Muscle of arm (tissue), 12 donors: ENCODE data around the gene HAAO. TPM values are rescaled to one million over a fixed set of nuclear protein-coding genes. Genes with fewer than 3 reads are reported as not detected.

Experiments used
- DNase-seq: peaks from one replicate; pipeline ENCODE4 v3.0.0-alpha.2; 2013
- polyA plus RNA-seq, 12 donors: library from polyadenylated mRNA; unstranded; fragments of 120-200 nt; gene quantifications; one replicate each; pipeline ENCODE4 v1.2.1, GENCODE V29; 2013; ENCODE audit not compliant: insufficient read length in 12 of 12

The HAAO gene
- polyA plus RNA-seq, 12 donors: 12.6 to 45.3 (median 18.3) TPM; not detected in 1

GRCh38 chr2:42819160-42819559, 26.8 kb upstream of the HAAO start:
- no peak for DNase-seq

GRCh38 chr2:42815726-42816125, 23.3 kb upstream of the HAAO start:
- DNase-seq: no peak

GRCh38 chr2:42813763-42814162, 21.4 kb upstream of the HAAO start:
- no peak for DNase-seq

GRCh38 chr2:42812899-42813479, 20.6 kb upstream of the HAAO start:
- no peak for DNase-seq

GRCh38 chr2:42810971-42811811, 18.8 kb upstream of the HAAO start:
- peak; percentile 73 for DNase-seq

GRCh38 chr2:42810121-42810970, 18.0 kb upstream of the HAAO start:
- peak; percentile 97 for DNase-seq

GRCh38 chr2:42809819-42810120, 17.4 kb upstream of the HAAO start:
- peak; percentile 84 for DNase-seq

- no peak for DNase-seq
Observed at GRCh38 chr2:42809131-42809818, 16.9 kb upstream of the HAAO start.

- no peak for DNase-seq
Observed at GRCh38 chr2:42808301-42808700, 15.9 kb upstream of the HAAO start.

GRCh38 chr2:42806786-42807185, 14.4 kb upstream of the HAAO start:
- no peak for DNase-seq

GRCh38 chr2:42804891-42805290, 12.5 kb upstream of the HAAO start:
- DNase-seq: no peak

GRCh38 chr2:42804338-42804737, 12.0 kb upstream of the HAAO start:
- DNase-seq: no peak

- no peak for DNase-seq
Observed at GRCh38 chr2:42802150-42802549, 9.8 kb upstream of the HAAO start.

GRCh38 chr2:42801381-42801780, 9.0 kb upstream of the HAAO start:
- DNase-seq: no peak

GRCh38 chr2:42800981-42801380, 8.6 kb upstream of the HAAO start:
- no peak for DNase-seq

- DNase-seq: no peak
Observed at GRCh38 chr2:42800461-42800962, 8.1 kb upstream of the HAAO start.

GRCh38 chr2:42799881-42800280, 7.5 kb upstream of the HAAO start:
- DNase-seq: no peak

- DNase-seq: no peak
Observed at GRCh38 chr2:42797281-42797680, 4.9 kb upstream of the HAAO start.

- no peak for DNase-seq
Observed at GRCh38 chr2:42796427-42797248, 4.3 kb upstream of the HAAO start.

GRCh38 chr2:42795841-42796301, 3.5 kb upstream of the HAAO start:
- DNase-seq: no peak

GRCh38 chr2:42795275-42795674, 2.9 kb upstream of the HAAO start:
- no peak for DNase-seq
